Measurements from ENCODE around the gene OSTF1. TPM values are rescaled to one million over a fixed set of nuclear protein-coding genes. Genes with fewer than 3 reads are reported as not detected.

OSTF1 gene
- total and polyA plus RNA-seq, 2 experiments from 2014 or later = 15.6 to 24.0 TPM

- DNase-seq (ENCODE audit: low spot score) = no peak
- Histone ChIP-seq H3K4me2 (no peak overlapping the region), H4K20me1 (replicated peaks; ENCODE audit: insufficient read depth) (no peaks in the 10 kb centered on the region), H3K79me2 (replicated peaks; ENCODE audit: insufficient read depth) (no peaks in the 10 kb centered on the region), H3K36me3 (ENCODE audit: insufficient read depth) (no peaks in the 10 kb centered on the region), H3F3A (replicated peaks; ENCODE audit: low read depth) (no peaks in the 10 kb centered on the region), H2AFZ (no peak overlapping the region), H3K9me2 (ENCODE audit: insufficient read depth) (no peaks in the 10 kb centered on the region), H3K4me1 (ENCODE audit: insufficient read depth) (no peaks in the 10 kb centered on the region), H3K27me3 (ENCODE audit: insufficient read depth) (no peaks in the 10 kb centered on the region), H3K4me3 (no peak overlapping the region), H3K27ac (ENCODE audit: low read depth) (no peak overlapping the region)
- Mint-ChIP-seq H3K4me1 (peaks cover 4% of the 10 kb centered on the region), H3K4me3 (no peak overlapping the region), H3K27me3 (ENCODE audit: insufficient read depth, low read depth, poor library complexity) (peaks cover 1% of the 10 kb centered on the region), H3K27ac (no peak overlapping the region), H3K36me3 (ENCODE audit: low read depth) (peaks cover 4% of the 10 kb centered on the region; the same call in 1 of the 3 replicates), H3K9me3 (peaks cover 8% of the 10 kb centered on the region; the same call in 1 of the 3 replicates)
- no peak for ATAC-seq
- no peak for TF ChIP-seq NANOG (IDR thresholded peaks at IDR 0.05; ENCODE audit: borderline replicate concordance)
- TF ChIP-seq ETS1 (IDR thresholded peaks at IDR 0.05) = no peak
- TF ChIP-seq ZNF331 (CRISPR knock-in tag; IDR thresholded peaks at IDR 0.05; ENCODE audit: low read depth) = no peak
- no peak for TF ChIP-seq POLR2AphosphoS5 (IDR thresholded peaks at IDR 0.05; ENCODE audit: low read depth)
- no peak for TF ChIP-seq STAT1 (IDR thresholded peaks at IDR 0.05; ENCODE audit: unreplicated experiment)
- TF ChIP-seq EZH2phosphoT487 (IDR thresholded peaks at IDR 0.05; ENCODE audit: unreplicated experiment) = no peak
- no peak for TF ChIP-seq ZNF114 (CRISPR knock-in tag; IDR thresholded peaks at IDR 0.05)
- TF ChIP-seq JUNB (IDR thresholded peaks at IDR 0.05; ENCODE audit: unreplicated experiment) = no peak
- TF ChIP-seq ZNF462 (CRISPR knock-in tag; IDR thresholded peaks at IDR 0.05) = no peak
Observed at GRCh38 chr9:75063556-75064305, 24.6 kb upstream of the OSTF1 start.
